GM21529 (cell line): ENCODE results near the gene C5orf22.
"Not testable (repeated sequence)": the region's sequence is repeated elsewhere in the genome, so short reads cannot be mapped to it uniquely, and the experiment has no call there.

Experiments used
- ATAC-seq: cut with Tn5 transposase; IDR thresholded peaks from one replicate; pipeline ENCODE4 v1.9.1; 2021; ENCODE audit not compliant: unreplicated experiment

The C5orf22 gene

DNA sequence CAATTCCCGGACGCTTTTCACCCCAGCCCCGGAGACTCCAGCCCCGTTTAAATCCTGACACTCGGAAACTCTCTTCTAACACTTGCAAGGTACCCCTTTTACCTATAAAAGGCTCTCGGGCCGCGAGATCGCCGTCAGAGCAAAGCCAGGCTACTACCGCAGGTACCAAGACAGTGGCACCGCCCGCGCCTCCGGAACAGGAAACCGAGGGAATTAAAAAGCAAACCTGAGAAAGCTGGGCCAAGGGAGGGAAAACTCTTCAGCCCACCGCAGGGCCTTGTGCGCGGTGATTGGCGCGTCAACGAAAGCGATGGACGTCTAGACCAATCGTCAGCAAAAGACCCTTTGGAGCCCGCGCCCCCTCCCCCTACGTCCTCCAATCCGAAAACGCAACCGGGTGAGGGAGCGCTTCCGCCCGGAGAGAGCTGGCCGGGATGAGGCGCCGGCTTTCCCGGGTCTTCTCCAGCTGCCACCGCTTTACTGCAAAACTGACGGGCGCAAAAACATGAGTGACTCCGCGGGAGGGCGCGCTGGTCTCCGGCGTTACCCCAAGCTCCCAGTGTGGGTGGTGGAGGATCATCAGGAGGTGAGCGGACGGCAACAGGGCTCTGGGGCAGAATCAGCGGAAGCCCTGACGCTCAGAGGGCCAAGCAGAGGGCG, at the start of gene C5orf22, which contains the start of gene DROSHA:
C5orf22 (plus strand) TSS at position 414 of the 660 bp plus-strand sequence; CDS start at position 506, 92 bp downstream.
DROSHA (minus strand) TSS at position 206 of the 660 bp plus-strand sequence. CDS start 3,034 bp downstream, outside the sequence.
- ATAC-seq = peak; percentile 89

- no peak for ATAC-seq
Measured at GRCh38 chr5:31485376-31486207, 46.5 kb upstream of the C5orf22 start.

GRCh38 chr5:31486441-31486840, 45.7 kb upstream of the C5orf22 start:
- ATAC-seq = no peak

- ATAC-seq = no peak
Measured at GRCh38 chr5:31487506-31487905, 44.6 kb upstream of the C5orf22 start.

GRCh38 chr5:31492869-31493268, 39.2 kb upstream of the C5orf22 start:
- no peak for ATAC-seq

DNA sequence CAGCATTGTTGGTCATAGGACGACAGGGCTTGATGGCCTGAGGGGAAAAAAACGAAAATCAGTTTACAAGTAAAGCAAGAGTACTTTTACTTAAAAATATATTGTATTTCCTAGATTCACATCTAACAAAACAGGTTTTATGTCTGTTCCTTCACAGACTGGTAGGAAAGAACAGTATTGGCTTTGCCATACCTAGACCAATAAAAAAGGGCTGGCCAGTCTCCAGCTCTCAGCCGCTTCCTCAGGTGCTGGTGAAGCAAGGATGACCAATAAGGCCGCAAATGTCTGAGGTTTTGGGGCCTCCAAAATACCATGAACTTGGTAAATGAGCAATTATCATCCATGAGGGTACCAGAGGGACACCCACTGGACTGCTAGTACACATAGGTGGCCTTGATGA, 36.8 kb upstream of the C5orf22 start:
- ATAC-seq = no peak

DNA sequence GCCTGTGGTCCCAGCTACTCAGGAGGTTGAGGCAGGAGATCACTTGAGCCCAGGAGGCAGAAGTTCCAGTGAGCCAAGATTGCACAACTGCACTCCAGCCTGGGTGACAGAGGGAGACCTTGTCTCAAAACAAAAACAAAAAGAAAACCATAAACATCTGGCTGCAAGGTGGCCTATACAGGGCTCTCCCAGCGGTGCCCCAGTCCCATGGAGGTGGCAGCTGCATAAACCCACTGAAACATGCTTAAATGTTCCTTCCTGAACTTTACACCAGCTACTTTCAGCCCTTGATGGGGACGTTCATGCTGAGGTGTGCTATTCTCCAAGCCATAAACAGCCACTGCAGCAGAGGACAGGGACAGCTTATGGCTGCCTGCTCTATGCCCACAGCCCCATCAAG, 35.8 kb upstream of the C5orf22 start:
- no peak for ATAC-seq

- ATAC-seq = no peak
Measured at GRCh38 chr5:31496891-31497290, 35.2 kb upstream of the C5orf22 start.

DNA sequence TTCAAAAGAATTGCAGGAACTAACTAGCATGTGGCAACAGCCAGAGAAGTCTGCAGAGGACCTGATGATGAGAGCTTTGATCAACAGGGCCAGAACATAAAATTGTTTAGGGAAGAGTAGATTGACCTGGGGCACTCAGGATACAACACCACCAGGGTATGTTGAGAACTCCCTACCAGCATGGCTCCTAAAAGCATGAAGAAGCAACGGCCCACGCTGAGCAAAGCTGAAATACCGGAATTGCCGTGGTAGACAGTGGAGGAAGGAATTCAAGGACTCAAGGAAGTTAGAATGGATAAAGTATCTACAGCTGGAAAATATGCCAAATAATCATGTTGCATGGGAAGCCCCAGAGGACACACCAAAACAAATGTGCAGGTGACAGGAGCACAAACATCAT, 31.8 kb upstream of the C5orf22 start:
- ATAC-seq = no peak

DNA sequence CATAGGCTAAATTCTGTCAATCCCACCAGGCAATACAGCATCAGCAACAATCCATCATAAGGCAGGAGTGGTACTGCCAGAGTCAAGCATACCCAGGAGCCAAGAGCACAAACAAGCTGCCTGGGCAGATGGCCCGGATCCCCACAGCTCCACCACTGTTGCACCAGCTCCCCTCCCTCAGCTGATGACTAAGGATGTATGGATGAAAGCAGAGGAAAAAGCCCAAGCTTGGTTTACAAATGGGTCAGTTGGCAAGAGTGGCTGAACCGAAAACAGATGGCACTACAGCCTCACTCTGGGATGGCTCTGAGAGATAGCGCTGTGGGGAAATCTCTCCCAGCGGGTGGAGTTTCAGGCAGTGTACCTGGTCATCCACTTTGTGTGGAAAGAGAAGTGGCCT, 29.6 kb upstream of the C5orf22 start:
- no peak for ATAC-seq

DNA sequence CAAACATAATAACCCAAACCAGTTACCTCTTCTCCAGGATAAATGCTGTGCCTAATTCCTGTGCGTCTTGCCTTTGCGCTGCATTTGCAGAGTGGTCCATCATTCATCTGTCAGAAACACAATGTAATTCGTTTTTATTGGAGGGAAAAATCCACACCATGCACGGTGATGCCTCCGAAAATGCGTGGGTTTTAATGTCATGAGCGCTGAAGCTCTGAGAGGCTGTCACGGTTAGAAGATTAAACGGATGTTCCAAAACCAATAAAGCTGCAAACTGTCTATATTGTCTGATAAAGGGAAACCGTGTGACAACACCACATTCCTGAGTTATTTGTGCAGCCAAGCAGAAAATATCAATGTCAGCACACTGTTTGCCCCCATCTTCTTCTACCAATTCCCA, 27.6 kb upstream of the C5orf22 start:
- no peak for ATAC-seq

DNA sequence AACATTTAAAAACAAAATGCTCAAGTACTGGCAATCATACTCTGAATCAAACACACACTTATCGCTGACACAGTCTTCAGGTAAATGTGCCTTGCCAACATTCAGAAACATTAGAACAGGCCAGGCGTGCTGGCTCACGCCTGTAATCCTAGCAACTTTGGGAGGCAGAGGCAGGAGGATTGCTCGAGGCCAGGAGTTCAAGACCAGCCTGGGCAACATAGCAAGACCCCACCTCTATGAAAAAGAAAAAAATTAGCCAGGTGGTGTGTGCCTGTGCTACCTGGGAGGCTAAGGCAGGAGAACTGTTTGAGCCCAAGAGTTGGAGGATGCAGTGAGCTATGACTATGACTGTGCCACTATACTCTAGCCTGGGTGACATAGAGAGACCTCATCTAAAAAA, 20.8 kb upstream of the C5orf22 start:
- ATAC-seq = no peak

- ATAC-seq = no peak
Measured at GRCh38 chr5:31516802-31517201, 15.3 kb upstream of the C5orf22 start.

GRCh38 chr5:31523041-31523440, 9.1 kb upstream of the C5orf22 start:
- ATAC-seq = no peak

- no peak for ATAC-seq
Measured at GRCh38 chr5:31530541-31531265, 1.4 kb upstream of the C5orf22 start.

DNA sequence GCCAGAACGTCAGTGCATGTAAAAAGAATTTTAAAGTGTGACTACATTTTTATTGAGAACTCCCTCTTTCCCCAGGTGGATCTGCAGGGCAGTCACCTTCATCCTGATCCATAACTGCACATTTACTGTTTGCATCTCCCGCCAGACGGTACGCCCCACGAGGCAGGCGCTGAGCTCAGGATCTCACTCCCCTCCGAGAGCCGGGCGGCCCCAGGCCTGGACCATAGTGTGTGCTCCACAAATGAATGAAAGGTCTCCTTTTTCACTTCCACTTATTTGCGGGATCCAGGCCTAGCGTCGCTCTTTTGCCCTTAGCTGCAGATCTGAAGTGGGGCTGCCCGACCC, 586 bp upstream of the C5orf22 start:
- peak; percentile 39 for ATAC-seq

DNA sequence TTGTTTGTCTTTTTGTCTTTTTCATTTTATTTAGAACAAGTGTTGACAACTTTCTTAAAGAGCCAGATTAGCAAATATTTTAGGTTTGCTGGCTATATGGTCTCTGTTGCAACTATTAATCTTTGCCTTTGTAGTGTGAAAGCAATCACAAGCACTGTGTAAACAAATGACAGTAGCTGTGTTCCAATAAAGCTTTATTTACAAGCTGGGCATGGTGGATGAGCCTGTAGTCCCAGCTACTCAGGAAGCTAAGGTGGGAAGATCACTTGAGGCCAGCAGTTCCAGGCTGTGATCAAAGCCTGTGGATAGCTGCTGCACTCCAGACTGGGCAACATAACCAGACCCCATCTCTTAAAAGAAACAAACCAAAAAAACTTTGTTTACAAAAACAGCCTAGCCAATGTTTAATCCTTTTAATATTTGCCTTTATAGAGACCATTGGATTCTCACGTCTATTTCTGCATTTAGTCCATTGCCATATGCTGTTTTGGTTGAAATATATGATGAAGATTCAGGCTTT, 2.5 kb downstream of the C5orf22 start:
- no peak for ATAC-seq

- ATAC-seq = no peak
Measured at GRCh38 chr5:31536873-31537272, 4.8 kb downstream of the C5orf22 start.

DNA sequence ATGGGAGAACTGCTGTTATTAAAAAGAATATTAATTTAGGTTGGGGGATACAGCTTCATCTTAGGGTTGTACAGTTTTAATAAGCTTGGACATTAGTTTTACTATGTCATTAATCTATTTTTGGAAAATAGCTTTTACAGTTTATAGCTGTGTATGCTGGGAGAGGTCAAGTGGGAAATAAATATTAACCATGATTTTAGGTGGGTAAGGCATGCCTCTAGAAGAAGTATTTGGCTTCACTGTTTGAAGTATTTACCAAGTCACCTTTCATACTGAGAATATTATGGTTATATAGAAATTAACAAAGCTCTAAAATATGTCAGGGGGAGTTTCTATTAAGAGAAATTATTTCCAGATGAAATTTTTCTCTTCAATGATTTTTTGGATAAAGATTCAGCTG, 5.2 kb downstream of the C5orf22 start:
- no peak for ATAC-seq

- no peak for ATAC-seq
Measured at GRCh38 chr5:31537851-31538250, 5.8 kb downstream of the C5orf22 start.

- ATAC-seq = not testable (repeated sequence)
Measured at GRCh38 chr5:31549114-31549513, 17.0 kb downstream of the C5orf22 start.
